Measurements from ENCODE around the gene ZNF765.
"Not testable (repeated sequence)": the region's sequence is repeated elsewhere in the genome, so short reads cannot be mapped to it uniquely, and the experiment has no call there.

ZNF765 gene

GRCh38 chr19:53432088-53432661 lies 37.2 kb downstream of the ZNF765 start:
- Histone ChIP-seq H3K4me3 (ENCODE audit: control insufficient read depth in 1 of 7, extremely low read depth in 1 of 7, insufficient read depth in 4 of 7, low read depth in 2 of 7, low read length in 6 of 7) (peak overlapping the region; percentile 62 to 95 (median 93)), H3K27me3 (replicated peaks in 2 of 5; ENCODE audit: control insufficient read depth in 4 of 5, insufficient read depth in 5 of 5, low read length in 4 of 5) (no peaks in the 10 kb centered on the region), H3K36me3 (ENCODE audit: control insufficient read depth in 4 of 4, insufficient read depth in 4 of 4, low read length in 3 of 4) (peaks cover 7 to 32% (median 22%) of the 10 kb centered on the region in 4 experiments), H3K9me3 (ENCODE audit: control extremely low read depth in 1 of 5, control insufficient read depth in 4 of 5, insufficient read depth in 2 of 5, low read depth in 1 of 5, low read length in 4 of 5) (peaks cover 0 to 3% (median 0%) of the 10 kb centered on the region in 5 experiments), H3K4me1 (ENCODE audit: control extremely low read depth in 1 of 4, control insufficient read depth in 4 of 4, insufficient read depth in 4 of 4, low read length in 3 of 4) (peaks cover 0 to 16% (median 12%) of the 10 kb centered on the region in 4 experiments), H3K27ac (ENCODE audit: insufficient read depth in 1 of 2, low read depth in 1 of 2, low read length in 2 of 2, poor library complexity in 1 of 2, severe bottlenecking in 2 of 2) (peak overlapping the region; percentile 72 to 91)
- WGBS (ENCODE audit: insufficient coverage) = 0% methylated on average over 30 of the region's 30 CpGs
- ChIA-PET POLR2A (interaction anchor here (0.7 kb wide), 1 partner anchor 43 kb away, joined by 3 read pairs; no protein-coding TSS in a partner anchor), CTCF (no interaction called here)
- peak in 2 of 3 donors; percentile 10 to 13 for DNase-seq

DNA sequence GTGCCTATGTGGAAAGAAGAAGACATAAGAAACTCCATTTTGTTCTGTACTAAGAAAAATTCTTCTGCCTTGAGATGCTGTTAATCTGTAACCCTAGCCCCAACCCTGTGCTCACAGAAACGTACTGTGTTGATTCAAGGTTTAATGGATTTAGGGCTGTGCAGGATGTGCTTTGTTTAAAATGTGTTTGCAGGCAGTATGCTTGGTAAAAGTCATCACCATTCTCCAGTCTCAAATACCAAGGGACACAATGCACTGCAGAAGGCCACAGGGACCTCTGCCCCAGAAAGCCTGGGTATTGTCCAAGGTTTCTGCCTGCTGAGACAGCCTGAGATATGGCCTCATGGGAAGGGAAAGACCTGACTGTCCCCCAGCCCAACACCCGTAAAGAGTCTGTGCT lies 48.9 kb downstream of the ZNF765 start:
- DNase-seq; POLR2A ChIA-PET; H3K27ac ChIP-seq (ENCODE audit: insufficient read depth in 1 of 2, low read depth in 1 of 2, low read length in 2 of 2, poor library complexity in 1 of 2, severe bottlenecking in 2 of 2); CTCF ChIA-PET; H3K27me3 ChIP-seq (replicated peaks in 2 of 5; ENCODE audit: control insufficient read depth in 4 of 5, insufficient read depth in 5 of 5, low read length in 4 of 5); H3K4me3 ChIP-seq (ENCODE audit: control insufficient read depth in 1 of 7, extremely low read depth in 1 of 7, insufficient read depth in 4 of 7, low read depth in 2 of 7, low read length in 6 of 7); H3K4me1 ChIP-seq (ENCODE audit: control extremely low read depth in 1 of 4, control insufficient read depth in 4 of 4, insufficient read depth in 4 of 4, low read length in 3 of 4): not testable (repeated sequence)
- H3K9me3 ChIP-seq (ENCODE audit: control extremely low read depth in 1 of 5, control insufficient read depth in 4 of 5, insufficient read depth in 2 of 5, low read depth in 1 of 5, low read length in 4 of 5) = peaks cover 4 to 57% (median 38%) of the 10 kb centered on the region in 5 experiments
- H3K36me3 ChIP-seq (ENCODE audit: control insufficient read depth in 4 of 4, insufficient read depth in 4 of 4, low read length in 3 of 4) = peaks cover 12 to 83% (median 49%) of the 10 kb centered on the region in 4 experiments
- 100% methylated on average over 1 of the region's 2 CpGs for WGBS (ENCODE audit: insufficient coverage)

GRCh38 chr19:53447196-53447595 lies 52.2 kb downstream of the ZNF765 start:
- DNase-seq; H3K4me3 ChIP-seq (ENCODE audit: control insufficient read depth in 1 of 7, extremely low read depth in 1 of 7, insufficient read depth in 4 of 7, low read depth in 2 of 7, low read length in 6 of 7); H3K4me1 ChIP-seq (ENCODE audit: control extremely low read depth in 1 of 4, control insufficient read depth in 4 of 4, insufficient read depth in 4 of 4, low read length in 3 of 4); H3K27me3 ChIP-seq (replicated peaks in 2 of 5; ENCODE audit: control insufficient read depth in 4 of 5, insufficient read depth in 5 of 5, low read length in 4 of 5); CTCF ChIA-PET; H3K27ac ChIP-seq (ENCODE audit: insufficient read depth in 1 of 2, low read depth in 1 of 2, low read length in 2 of 2, poor library complexity in 1 of 2, severe bottlenecking in 2 of 2); POLR2A ChIA-PET: not testable (repeated sequence)
- peaks cover 9 to 86% (median 53%) of the 10 kb centered on the region in 4 experiments for H3K36me3 ChIP-seq (ENCODE audit: control insufficient read depth in 4 of 4, insufficient read depth in 4 of 4, low read length in 3 of 4)
- peaks cover 1 to 57% (median 31%) of the 10 kb centered on the region in 5 experiments for H3K9me3 ChIP-seq (ENCODE audit: control extremely low read depth in 1 of 5, control insufficient read depth in 4 of 5, insufficient read depth in 2 of 5, low read depth in 1 of 5, low read length in 4 of 5)
- 100% methylated on average over 1 of the region's 5 CpGs for WGBS (ENCODE audit: insufficient coverage)

DNA sequence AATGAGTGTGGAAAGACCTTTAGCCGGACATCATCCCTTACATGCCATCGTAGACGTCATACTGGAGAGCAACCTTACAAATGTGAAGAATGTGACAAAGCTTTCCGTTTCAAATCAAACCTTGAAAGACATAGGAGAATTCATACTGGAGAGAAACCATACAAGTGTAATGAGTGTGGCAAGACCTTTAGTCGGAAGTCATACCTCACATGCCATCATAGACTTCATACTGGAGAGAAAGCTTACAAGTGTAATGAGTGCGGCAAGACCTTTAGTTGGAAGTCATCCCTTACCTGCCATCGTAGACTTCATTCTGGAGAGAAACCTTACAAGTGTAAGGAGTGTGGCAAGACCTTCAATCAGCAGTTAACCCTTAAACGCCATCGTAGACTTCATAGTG lies 60.9 kb downstream of the ZNF765 start:
- ChIA-PET POLR2A (no interaction called here), CTCF (no interaction called here)
- no peaks in the 10 kb centered on the region for H3K27me3 ChIP-seq (replicated peaks in 2 of 5; ENCODE audit: control insufficient read depth in 4 of 5, insufficient read depth in 5 of 5, low read length in 4 of 5)
- peaks cover 18 to 57% (median 40%) of the 10 kb centered on the region in 4 experiments for H3K36me3 ChIP-seq (ENCODE audit: control insufficient read depth in 4 of 4, insufficient read depth in 4 of 4, low read length in 3 of 4)
- peaks cover 5 to 77% (median 47%) of the 10 kb centered on the region in 5 experiments for H3K9me3 ChIP-seq (ENCODE audit: control extremely low read depth in 1 of 5, control insufficient read depth in 4 of 5, insufficient read depth in 2 of 5, low read depth in 1 of 5, low read length in 4 of 5)
- no peak overlapping the region for H3K27ac ChIP-seq (ENCODE audit: insufficient read depth in 1 of 2, low read depth in 1 of 2, low read length in 2 of 2, poor library complexity in 1 of 2, severe bottlenecking in 2 of 2)
- 94% methylated on average over 6 of the region's 9 CpGs for WGBS (ENCODE audit: insufficient coverage)
- H3K4me1 ChIP-seq (ENCODE audit: control extremely low read depth in 1 of 4, control insufficient read depth in 4 of 4, insufficient read depth in 4 of 4, low read length in 3 of 4) = no peaks in the 10 kb centered on the region
- peak overlapping the region in 1 of 7 experiments; percentile 11 for H3K4me3 ChIP-seq (ENCODE audit: control insufficient read depth in 1 of 7, extremely low read depth in 1 of 7, insufficient read depth in 4 of 7, low read depth in 2 of 7, low read length in 6 of 7)
- no peak for DNase-seq

GRCh38 chr19:53460131-53460721 lies 65.3 kb downstream of the ZNF765 start:
- Histone ChIP-seq H3K27me3 (replicated peaks in 2 of 5; ENCODE audit: control insufficient read depth in 4 of 5, insufficient read depth in 5 of 5, low read length in 4 of 5) (peaks cover 0 to 26% (median 8%) of the 10 kb centered on the region in 5 experiments), H3K36me3 (ENCODE audit: control insufficient read depth in 4 of 4, insufficient read depth in 4 of 4, low read length in 3 of 4) (peaks cover 8 to 15% (median 9%) of the 10 kb centered on the region in 4 experiments), H3K9me3 (ENCODE audit: control extremely low read depth in 1 of 5, control insufficient read depth in 4 of 5, insufficient read depth in 2 of 5, low read depth in 1 of 5, low read length in 4 of 5) (peaks cover 1 to 59% (median 38%) of the 10 kb centered on the region in 5 experiments)
- WGBS (ENCODE audit: insufficient coverage) = 85% methylated on average over 3 of the region's 11 CpGs
- H3K27ac ChIP-seq (ENCODE audit: insufficient read depth in 1 of 2, low read depth in 1 of 2, low read length in 2 of 2, poor library complexity in 1 of 2, severe bottlenecking in 2 of 2); CTCF ChIA-PET; DNase-seq; H3K4me3 ChIP-seq (ENCODE audit: control insufficient read depth in 1 of 7, extremely low read depth in 1 of 7, insufficient read depth in 4 of 7, low read depth in 2 of 7, low read length in 6 of 7); POLR2A ChIA-PET; H3K4me1 ChIP-seq (ENCODE audit: control extremely low read depth in 1 of 4, control insufficient read depth in 4 of 4, insufficient read depth in 4 of 4, low read length in 3 of 4): not testable (repeated sequence)

DNA sequence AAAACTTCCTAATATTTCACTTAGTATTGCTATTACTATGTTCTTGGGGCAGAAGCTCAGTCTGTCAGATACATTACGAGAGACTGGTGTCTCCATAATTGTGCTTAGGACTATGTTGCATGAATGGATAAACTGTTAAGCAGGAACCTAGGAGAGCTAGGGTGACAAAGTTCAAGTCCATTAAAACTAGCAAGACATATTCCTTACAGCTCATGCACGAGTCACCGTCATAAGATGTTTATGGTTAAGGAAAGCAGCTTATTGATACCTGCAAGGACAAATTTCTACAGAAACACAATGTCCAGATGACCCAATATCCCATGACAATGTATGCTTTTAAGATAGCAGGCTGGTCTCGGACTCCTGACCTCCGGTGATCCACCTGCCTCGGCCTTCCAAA lies 66.9 kb downstream of the ZNF765 start:
- H3K27ac ChIP-seq (ENCODE audit: insufficient read depth in 1 of 2, low read depth in 1 of 2, low read length in 2 of 2, poor library complexity in 1 of 2, severe bottlenecking in 2 of 2) = no peak overlapping the region
- peaks cover 0 to 6% (median 4%) of the 10 kb centered on the region in 4 experiments for H3K4me1 ChIP-seq (ENCODE audit: control extremely low read depth in 1 of 4, control insufficient read depth in 4 of 4, insufficient read depth in 4 of 4, low read length in 3 of 4)
- H3K36me3 ChIP-seq (ENCODE audit: control insufficient read depth in 4 of 4, insufficient read depth in 4 of 4, low read length in 3 of 4) = peaks cover 0 to 4% (median under 1%) of the 10 kb centered on the region in 4 experiments
- CTCF ChIA-PET = interaction anchor here (1.3 kb wide), 1 partner anchor 38 kb away, joined by 3 read pairs; no protein-coding TSS in a partner anchor
- H3K9me3 ChIP-seq (ENCODE audit: control extremely low read depth in 1 of 5, control insufficient read depth in 4 of 5, insufficient read depth in 2 of 5, low read depth in 1 of 5, low read length in 4 of 5) = peaks cover 0 to 47% (median 22%) of the 10 kb centered on the region in 5 experiments
- peaks cover 0 to 32% (median 8%) of the 10 kb centered on the region in 5 experiments for H3K27me3 ChIP-seq (replicated peaks in 2 of 5; ENCODE audit: control insufficient read depth in 4 of 5, insufficient read depth in 5 of 5, low read length in 4 of 5)
- POLR2A ChIA-PET = no interaction called here
- no peak for DNase-seq
- 100% methylated on average over 3 of the region's 6 CpGs for WGBS (ENCODE audit: insufficient coverage)
- no peak overlapping the region for H3K4me3 ChIP-seq (ENCODE audit: control insufficient read depth in 1 of 7, extremely low read depth in 1 of 7, insufficient read depth in 4 of 7, low read depth in 2 of 7, low read length in 6 of 7)

- H3K27me3 ChIP-seq (replicated peaks in 2 of 5; ENCODE audit: control insufficient read depth in 4 of 5, insufficient read depth in 5 of 5, low read length in 4 of 5) = peaks cover 0 to 32% (median 8%) of the 10 kb centered on the region in 5 experiments
- H3K36me3 ChIP-seq (ENCODE audit: control insufficient read depth in 4 of 4, insufficient read depth in 4 of 4, low read length in 3 of 4) = peaks cover 0 to 2% (median 0%) of the 10 kb centered on the region in 4 experiments
- H3K9me3 ChIP-seq (ENCODE audit: control extremely low read depth in 1 of 5, control insufficient read depth in 4 of 5, insufficient read depth in 2 of 5, low read depth in 1 of 5, low read length in 4 of 5) = peaks cover 0 to 37% (median 14%) of the 10 kb centered on the region in 5 experiments
- ChIA-PET POLR2A (no interaction called here), CTCF (interaction anchor here (1.3 to 1.5 kb wide), 2 partner anchors 38 to 39 kb away, joined by 3 to 4 read pairs; no protein-coding TSS in a partner anchor)
- 63% methylated on average over 12 of the region's 14 CpGs for WGBS (ENCODE audit: insufficient coverage)
- H3K27ac ChIP-seq (ENCODE audit: insufficient read depth in 1 of 2, low read depth in 1 of 2, low read length in 2 of 2, poor library complexity in 1 of 2, severe bottlenecking in 2 of 2) = no peak overlapping the region
- peaks cover 0 to 9% (median 6%) of the 10 kb centered on the region in 4 experiments for H3K4me1 ChIP-seq (ENCODE audit: control extremely low read depth in 1 of 4, control insufficient read depth in 4 of 4, insufficient read depth in 4 of 4, low read length in 3 of 4)
- H3K4me3 ChIP-seq (ENCODE audit: control insufficient read depth in 1 of 7, extremely low read depth in 1 of 7, insufficient read depth in 4 of 7, low read depth in 2 of 7, low read length in 6 of 7) = no peak overlapping the region
- DNase-seq = no peak
These were observed 67.9 kb downstream of the ZNF765 start for GRCh38 chr19:53462861-53463260.

Measured in common myeloid progenitor, CD34-positive (primary cell).